A549 (cell line): ENCODE data around the gene SPAG4. TPM values are rescaled to one million over a fixed set of nuclear protein-coding genes. Genes with fewer than 3 reads are reported as not detected.

Experiments
- ATAC-seq, 2 experiments: fragments of 200-7000 bp in 1 of 2; fragments of >200 bp in 1 of 2; cut with Nextera tagmentation in 1 of 2; cut with Tn5 transposase in 1 of 2; 3 replicates each; pipeline versions ENCODE4 v1.8.0 to v1.9.1; 2018 to 2020; ENCODE audit warnings: mild to moderate bottlenecking in 1 of 2, moderate library complexity in 1 of 2
- CTCF ChIA-PET: fragments of 300-600 bp; sonication (Branson Sonifier 250); formaldehyde crosslinking; extraction: SDS; loops from one replicate; lab custom pipeline; 2021; ENCODE audit warnings: antibody characterized with exemption, inconsistent platforms; lab: Yijun Ruan, JAX
- POLR2A ChIA-PET: fragments of 350-600 bp; formaldehyde crosslinking; extraction: SDS; loops from one replicate; lab custom pipeline; 2021; ENCODE audit warnings: antibody characterized with exemption, inconsistent platforms; lab: Yijun Ruan, JAX
- DNase-seq, 2 experiments: peaks; one replicate each; pipeline versions ENCODE4 v3.0.0 to v3.0.0-alpha.2; 2011 to 2016; ENCODE audit warnings: low read depth in 1 of 2, low spot score in 1 of 2
- FAIRE-seq: peaks from 2 replicates; lab custom pipeline; 2011; peaks lifted over from hg19 to GRCh38; lab: Jason Lieb, UNC
- H3K27ac ChIP-seq, 2 experiments: fragments of >200 bp; sonication (Bioruptor Twin); formaldehyde crosslinking; 3 replicates each; pipeline ENCODE4 v1.5.1; 2016 to 2017
- H3K4me1 ChIP-seq: fragments of >200 bp; sonication (Bioruptor Twin); formaldehyde crosslinking; 3 replicates; pipeline ENCODE4 v1.6.1; 2016
- H3K4me2 ChIP-seq: fragments of >200 bp; sonication (Bioruptor Twin); formaldehyde crosslinking; 3 replicates; pipeline ENCODE4 v1.6.1; 2016
- H3K4me3 ChIP-seq: fragments of >200 bp; sonication (Bioruptor Twin); formaldehyde crosslinking; 3 replicates; pipeline ENCODE4 v1.5.1; 2016
- H3K9me3 ChIP-seq: fragments of >200 bp; sonication (Bioruptor Twin); formaldehyde crosslinking; 3 replicates; pipeline ENCODE4 v1.6.1; 2016
- BHLHE40 ChIP-seq: IDR thresholded peaks from 2 replicates; pipeline ENCODE4 v1.6.1; 2012; ENCODE audit warnings: low read depth, low read length, inconsistent platforms
- E2F6 ChIP-seq: IDR thresholded peaks from 2 replicates; pipeline ENCODE4 v1.6.1; 2012; ENCODE audit warnings: low read depth, borderline replicate concordance
- EHF ChIP-seq: fragments of 250-450 bp; sonication (Bioruptor Pico); IDR thresholded peaks from 2 replicates; pipeline ENCODE4 v1.5.0; 2020; ENCODE audit warnings: mild to moderate bottlenecking
- ELK1 ChIP-seq: fragments of 150-350 bp; IDR thresholded peaks from 2 replicates; pipeline ENCODE4 v1.6.1; 2014; ENCODE audit warnings: low read depth, mild to moderate bottlenecking, low read length
- EP300 ChIP-seq, 2 experiments: fragments of >200 bp; sonication (Bioruptor Twin); formaldehyde crosslinking; IDR thresholded peaks; 2 replicates in 1 of 2; 3 replicates in 1 of 2; pipeline ENCODE4 v1.6.1; 2016 to 2017
- FOSL2 ChIP-seq, 2 experiments: fragments of 450-650 bp in 1 of 2; fragments of >200 bp in 1 of 2; sonication (Bioruptor Twin) in 1 of 2; formaldehyde crosslinking; IDR thresholded peaks; 2 replicates each; pipeline versions ENCODE4 v1.5.0 to v1.6.1; 2016 to 2020; ENCODE audit warnings: mild to moderate bottlenecking in 1 of 2, moderate library complexity in 1 of 2
- GATA3 ChIP-seq: IDR thresholded peaks from 2 replicates; pipeline ENCODE4 v1.6.1; 2012; ENCODE audit warnings: borderline replicate concordance
- HOXB13 ChIP-seq: fragments of 250-450 bp; sonication (Bioruptor Pico); IDR thresholded peaks from 2 replicates; pipeline ENCODE4 v1.5.0; 2020; ENCODE audit warnings: low read depth, mild to moderate bottlenecking, moderate library complexity
- HOXB5 ChIP-seq: fragments of 250-450 bp; sonication (Bioruptor Pico); IDR thresholded peaks from 2 replicates; pipeline ENCODE4 v1.5.0; 2020; ENCODE audit warnings: mild to moderate bottlenecking, moderate library complexity
- JUN ChIP-seq, 2 experiments: fragments of >200 bp; sonication (Bioruptor Twin); formaldehyde crosslinking; IDR thresholded peaks; 2 replicates in 1 of 2; 3 replicates in 1 of 2; pipeline ENCODE4 v1.6.1; 2016 to 2017
- JUNB ChIP-seq: fragments of >200 bp; sonication (Bioruptor Twin); formaldehyde crosslinking; IDR thresholded peaks from 2 replicates; pipeline ENCODE4 v1.6.1; 2016
- KDM5A ChIP-seq: fragments of 200-600 bp; sonication (generic); IDR thresholded peaks from 2 replicates; pipeline ENCODE4 v1.6.1; 2016; ENCODE audit warnings: antibody characterized with exemption, mild to moderate bottlenecking
- MAX ChIP-seq: IDR thresholded peaks from 2 replicates; pipeline ENCODE4 v1.6.1; 2012
- NPAS2 ChIP-seq: fragments of 250-450 bp; sonication (Bioruptor Pico); IDR thresholded peaks from 2 replicates; pipeline ENCODE4 v1.8.0; 2022; ENCODE audit warnings: mild to moderate bottlenecking, moderate library complexity, borderline replicate concordance
- NR3C1 ChIP-seq: fragments of >200 bp; sonication (Bioruptor Twin); formaldehyde crosslinking; IDR thresholded peaks from 3 replicates; pipeline ENCODE4 v1.6.1; 2017
- PHF8 ChIP-seq: fragments of 200-600 bp; sonication (generic); IDR thresholded peaks from 2 replicates; pipeline ENCODE4 v1.6.1; 2016; ENCODE audit warnings: low read depth, mild to moderate bottlenecking, antibody characterized with exemption, moderate library complexity, borderline replicate concordance
- POLR2AphosphoS2 ChIP-seq: conservative IDR thresholded peaks from 2 replicates; pipeline ENCODE4 v1.6.1; 2012; ENCODE audit warnings: low read length, improper control_type of control experiment, inconsistent platforms
- RCOR1 ChIP-seq: fragments of 150-350 bp; IDR thresholded peaks from 2 replicates; pipeline ENCODE4 v1.6.1; 2014; ENCODE audit warnings: antibody characterized with exemption, low read length, low read depth
- REST ChIP-seq: fragments of 200-600 bp; sonication (generic); IDR thresholded peaks from 2 replicates; pipeline ENCODE4 v1.6.1; 2016; ENCODE audit warnings: antibody characterized with exemption, mild to moderate bottlenecking, moderate library complexity
- RNF2 ChIP-seq: fragments of 200-600 bp; sonication (generic); IDR thresholded peaks from 2 replicates; pipeline ENCODE4 v1.6.1; 2016; ENCODE audit warnings: low read depth, mild to moderate bottlenecking, antibody characterized with exemption, moderate library complexity, borderline replicate concordance
- SMC3 ChIP-seq: fragments of >200 bp; sonication (Bioruptor Twin); formaldehyde crosslinking; IDR thresholded peaks from 3 replicates; pipeline ENCODE4 v1.6.1; 2018; ENCODE audit warnings: inconsistent platforms
- USF2 ChIP-seq: fragments of 450-650 bp; IDR thresholded peaks from 2 replicates; pipeline ENCODE4 v1.6.1; 2014; ENCODE audit warnings: antibody characterized with exemption
- ZC3H11A ChIP-seq: fragments of 450-650 bp; IDR thresholded peaks from 2 replicates; pipeline ENCODE4 v1.6.1; 2014; ENCODE audit warnings: antibody characterized with exemption, mild to moderate bottlenecking
- ZFP36 ChIP-seq: fragments of 450-650 bp; IDR thresholded peaks from 2 replicates; pipeline ENCODE4 v1.6.1; 2014; ENCODE audit warnings: borderline replicate concordance; ENCODE audit not compliant: partially characterized antibody
- ZNF302 ChIP-seq: fragments of 250-450 bp; sonication (Bioruptor Pico); IDR thresholded peaks from 2 replicates; pipeline ENCODE4 v1.9.0; 2021; ENCODE audit warnings: inconsistent platforms, mild to moderate bottlenecking, moderate library complexity
- WGBS: methylation state at CpG from one replicate; pipeline ENCODE4 v1.1.6; 2017; ENCODE audit errors: missing lambda C conversion rate; 5-methylcytosine and 5-hydroxymethylcytosine counted together
- polyA plus RNA-seq, 4 experiments: library from polyadenylated mRNA; depleted of rRNA in 3 of 4; stranded (reverse); fragments of >200 nt; fragmentation: RNase III in 1 of 4; extraction: RNeasy Plus Mini Kit Qiagen cat#74134 plus additional on column Dnase treatment in 1 of 4; gene quantifications; 2 replicates in 3 of 4; 3 replicates in 1 of 4; pipeline ENCODE4 v1.2.3, GENCODE V29; 2011 to 2017

SPAG4 gene
- polyA plus RNA-seq, 2 of the 4 experiments (the other 2 are of a cell fraction): 4.4 to 5.0 TPM

GRCh38 chr20:35587436-35587835 lies 28.2 kb upstream of the SPAG4 start:
- Histone ChIP-seq H3K4me1 (no peaks in the 10 kb centered on the region), H3K4me3 (no peak overlapping the region), H3K27ac (no peak overlapping the region), H3K9me3 (no peaks in the 10 kb centered on the region)
- POLR2A ChIA-PET: no interaction called here
- TF ChIP-seq MAX (no peak), KDM5A (no peak), ZC3H11A (no peak), E2F6 (no peak), ZNF302 (CRISPR knock-in tag) (no peak), RCOR1 (no peak), REST (no peak), EHF (CRISPR knock-in tag) (no peak), SMC3 (no peak), BHLHE40 (no peak), NR3C1 (no peak), POLR2AphosphoS2 (no peak), USF2 (no peak), FOSL2 (IDR thresholded peaks at IDR 0.05) (no peak), FOSL2 (CRISPR knock-in tag; IDR thresholded peaks at IDR 0.05) (no peak)
- TF ChIP-seq, all 56 proteins: peak for 0
- ATAC-seq: no peak
- WGBS: 94% methylated on average over 2 of the region's 2 CpGs
- H3K4me2 ChIP-seq: no peak overlapping the region
- CTCF ChIA-PET: interaction anchor here (0.6 to 1.9 kb wide), 4 partner anchors 32 to 367 kb away, joined by 3 to 4 read pairs (median 4); partner anchors contain the start of gene SCAND1
- DNase-seq: no peak
- FAIRE-seq: no peak

- Histone ChIP-seq H3K27ac (no peak overlapping the region), H3K4me1 (no peaks in the 10 kb centered on the region), H3K4me3 (no peak overlapping the region), H3K9me3 (no peaks in the 10 kb centered on the region), H3K4me2 (no peak overlapping the region)
- DNase-seq: no peak
- ATAC-seq: no peak
- ChIA-PET CTCF (interaction anchor here (0.7 to 1.9 kb wide), 4 partner anchors 17 to 366 kb away, joined by 3 to 4 read pairs (median 4); partner anchors contain the start of gene SCAND1), POLR2A (no interaction called here)
- no peak for TF ChIP-seq BHLHE40
- TF ChIP-seq HOXB13 (CRISPR knock-in tag): no peak
- no peak for TF ChIP-seq PHF8
- no peak for TF ChIP-seq JUN (IDR thresholded peaks at IDR 0.05)
- no peak for TF ChIP-seq ZNF302 (CRISPR knock-in tag)
- no peak for TF ChIP-seq ELK1
- no peak for TF ChIP-seq JUNB
- TF ChIP-seq RNF2: no peak
- TF ChIP-seq EP300 (IDR thresholded peaks at IDR 0.05): no peak
- TF ChIP-seq ZFP36: no peak
- no peak for TF ChIP-seq GATA3
- no peak for TF ChIP-seq HOXB5
- no peak for TF ChIP-seq NPAS2 (CRISPR knock-in tag)
- TF ChIP-seq MAX: no peak
- 82% methylated on average over 14 of the region's 14 CpGs for whole genome bisulfite sequencing
- FAIRE-seq: no peak
Measured at GRCh38 chr20:35588397-35588796, 27.2 kb upstream of the SPAG4 start.
